ENCODE data around the gene PDE3A.

Gene PDE3A

DNA sequence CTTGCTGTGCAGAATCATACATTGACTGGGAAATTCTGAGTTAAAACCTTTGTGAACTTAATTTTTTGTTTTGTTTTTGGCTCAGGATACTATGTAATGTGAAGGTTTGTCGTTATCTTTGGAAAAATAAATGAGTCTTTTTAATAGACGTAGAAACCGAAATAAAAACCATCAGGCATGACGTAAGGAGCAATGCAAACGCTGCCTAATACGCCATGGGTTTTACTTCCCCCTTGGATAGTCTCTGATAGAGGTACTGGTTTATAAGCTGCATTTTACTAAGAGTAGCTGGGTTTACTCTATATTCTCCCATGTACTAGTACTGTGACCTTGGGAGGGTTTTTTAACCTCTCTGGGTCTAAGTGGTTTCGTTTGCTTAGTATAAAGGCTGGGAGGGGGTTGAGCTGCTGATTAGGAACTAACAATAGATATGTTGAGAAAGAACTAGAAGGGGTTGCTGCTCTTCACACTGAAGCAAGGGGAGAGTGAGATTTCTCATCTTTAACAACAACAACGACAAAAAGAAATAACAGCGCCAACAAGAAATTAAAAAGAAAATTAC lies 260.0 kb downstream of the PDE3A start:
- no peak for DNase-seq

GRCh38 chr12:20628999-20629398 lies 260.7 kb downstream of the PDE3A start:
- DNase-seq: no peak

GRCh38 chr12:20629414-20630156 lies 261.2 kb downstream of the PDE3A start:
- no peak for DNase-seq

- no peak for DNase-seq
Measured at GRCh38 chr12:20631711-20632110, 263.4 kb downstream of the PDE3A start.

- no peak for DNase-seq
Measured at GRCh38 chr12:20641106-20641505, 272.8 kb downstream of the PDE3A start.

DNA sequence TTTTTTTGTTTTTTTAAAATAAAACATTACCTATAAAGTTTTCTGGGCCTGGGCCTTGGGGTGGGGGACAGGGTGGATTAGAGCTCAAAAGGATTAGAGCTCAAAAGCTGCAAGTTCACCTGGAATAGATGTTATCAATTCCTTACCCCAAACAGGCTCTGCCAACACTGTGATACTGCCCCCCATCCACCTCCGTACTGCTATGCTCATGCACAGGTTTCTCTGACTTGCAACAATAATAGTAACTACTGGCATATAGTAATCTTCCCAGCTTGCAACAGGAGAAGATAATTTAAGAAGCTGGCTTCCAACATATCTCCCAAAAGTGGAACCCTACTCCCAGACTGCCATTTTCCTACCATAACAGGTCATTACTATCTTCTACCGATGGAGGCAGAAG lies 275.5 kb downstream of the PDE3A start:
- no peak for DNase-seq

- no peak for DNase-seq
Measured at GRCh38 chr12:20646239-20646827, 278.0 kb downstream of the PDE3A start.

- DNase-seq: no peak
Measured at GRCh38 chr12:20653871-20654270, 285.5 kb downstream of the PDE3A start.

DNA sequence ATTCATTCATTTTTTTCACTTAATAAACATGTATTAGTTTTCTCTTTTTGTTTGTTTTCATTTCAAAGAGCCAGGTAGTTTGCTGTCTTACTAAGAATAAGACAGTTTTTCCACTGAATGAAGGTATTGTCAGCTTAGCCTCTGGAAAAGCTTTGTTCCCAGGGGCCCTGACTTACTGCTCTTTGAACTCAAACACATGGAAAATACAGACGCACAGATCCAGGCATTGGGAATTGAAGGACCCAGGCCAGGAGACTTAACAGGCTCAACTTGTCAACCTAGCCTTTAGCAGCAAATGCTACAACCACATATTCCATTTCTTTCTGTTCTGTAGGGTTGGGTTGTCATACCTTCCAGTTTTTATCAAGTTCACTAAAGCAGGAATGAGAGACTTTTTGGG lies 288.3 kb downstream of the PDE3A start:
- no peak for DNase-seq

DNA sequence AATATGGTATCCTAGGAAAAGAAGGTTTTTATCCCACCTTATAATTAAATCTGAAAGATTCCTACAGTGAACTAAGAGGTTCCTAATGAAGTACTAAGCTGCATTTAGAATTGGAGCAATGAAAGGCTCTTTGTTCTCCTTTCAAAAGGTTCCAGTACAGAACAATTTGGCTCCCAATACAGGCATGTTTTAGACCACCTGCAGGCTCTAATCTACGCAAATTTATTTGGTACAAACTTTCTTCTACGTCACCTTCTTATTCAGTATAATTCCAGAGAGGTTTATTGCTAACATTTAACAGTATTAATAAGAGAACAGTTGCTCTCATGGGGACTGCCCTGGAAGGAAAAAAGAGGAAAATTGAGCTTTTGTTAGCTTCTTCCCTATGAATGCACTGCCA lies 289.2 kb downstream of the PDE3A start:
- no peak for DNase-seq

GRCh38 chr12:20681334-20681733 lies 313.0 kb downstream of the PDE3A start:
- no peak for DNase-seq

DNA sequence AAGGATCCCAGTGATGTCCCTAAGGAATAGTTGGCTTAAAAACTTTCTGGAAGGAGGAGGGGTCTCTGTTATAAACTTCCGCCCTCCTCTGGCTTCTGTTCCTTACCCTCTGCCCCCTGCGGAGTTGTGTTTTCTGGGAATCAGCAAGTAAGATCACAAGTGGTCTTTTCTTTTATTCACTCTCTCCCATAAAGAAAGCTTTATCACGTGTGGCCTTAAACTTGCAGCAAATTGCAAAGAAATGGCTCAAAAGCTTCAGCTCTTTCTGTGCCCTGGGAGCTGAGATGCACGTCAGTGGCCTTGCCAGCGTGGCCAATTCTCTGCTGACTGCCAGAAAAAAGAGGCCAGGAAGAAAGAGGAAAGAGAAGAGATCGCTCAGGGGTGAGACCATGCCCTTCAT lies 326.9 kb downstream of the PDE3A start, which contains the start of gene SLCO1C1:
Gene SLCO1C1, plus strand, starts transcription at position 101 of the 400 bp plus-strand sequence. CDS start 4,245 bp downstream, outside the sequence.
- DNase-seq: no peak

DNA sequence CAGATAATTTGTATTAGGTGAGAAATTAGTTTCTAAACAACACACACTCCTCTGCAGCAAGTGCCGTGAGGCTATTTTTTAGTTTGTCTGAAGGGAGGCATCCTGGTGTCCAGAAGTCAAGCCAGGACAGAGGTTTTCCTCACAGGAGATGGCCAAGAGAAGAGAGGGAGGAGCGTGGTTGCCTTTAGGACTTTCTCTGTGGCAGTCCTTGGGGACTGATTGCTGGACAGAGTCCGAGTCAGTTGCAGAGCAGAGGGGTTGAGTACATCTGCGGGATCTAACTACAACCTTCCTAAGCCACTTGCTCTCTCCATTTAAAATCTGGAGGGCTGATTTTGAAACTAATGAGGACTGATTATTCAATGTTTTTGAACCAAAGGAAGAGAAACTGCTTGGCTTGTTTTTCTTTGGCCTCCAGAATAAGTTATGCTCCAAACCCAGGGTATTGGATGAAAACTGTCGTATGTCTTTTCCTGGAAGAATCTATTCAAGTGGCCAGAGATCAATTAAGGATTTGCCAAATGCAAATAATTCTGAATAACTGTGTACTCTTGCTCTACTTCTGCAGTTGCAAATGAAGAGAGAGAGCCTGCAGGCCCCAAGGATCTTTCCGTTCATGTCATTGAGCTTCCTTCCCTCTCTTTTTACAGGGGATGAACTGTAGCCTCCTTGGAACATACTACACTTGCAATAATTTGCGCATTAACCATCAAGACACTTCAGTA lies 328.0 kb downstream of the PDE3A start:
- no peak for DNase-seq

DNA sequence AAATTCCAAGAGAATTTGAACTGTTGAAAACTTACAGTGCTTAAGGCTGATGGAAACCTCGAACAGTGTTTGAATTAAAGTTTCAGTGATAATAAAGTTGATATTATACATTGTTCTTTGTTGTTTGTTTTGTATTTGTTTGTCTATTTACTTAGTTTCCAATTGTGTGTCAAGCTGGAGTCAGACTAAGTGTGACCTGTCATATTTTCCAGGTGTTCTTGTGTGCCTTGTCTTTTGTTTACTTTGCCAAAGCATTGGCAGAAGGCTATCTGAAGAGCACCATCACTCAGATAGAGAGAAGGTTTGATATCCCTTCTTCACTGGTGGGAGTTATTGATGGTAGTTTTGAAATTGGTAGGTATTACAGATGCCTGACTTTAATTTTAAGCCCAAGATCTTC lies 332.8 kb downstream of the PDE3A start:
- DNase-seq: no peak

DNA sequence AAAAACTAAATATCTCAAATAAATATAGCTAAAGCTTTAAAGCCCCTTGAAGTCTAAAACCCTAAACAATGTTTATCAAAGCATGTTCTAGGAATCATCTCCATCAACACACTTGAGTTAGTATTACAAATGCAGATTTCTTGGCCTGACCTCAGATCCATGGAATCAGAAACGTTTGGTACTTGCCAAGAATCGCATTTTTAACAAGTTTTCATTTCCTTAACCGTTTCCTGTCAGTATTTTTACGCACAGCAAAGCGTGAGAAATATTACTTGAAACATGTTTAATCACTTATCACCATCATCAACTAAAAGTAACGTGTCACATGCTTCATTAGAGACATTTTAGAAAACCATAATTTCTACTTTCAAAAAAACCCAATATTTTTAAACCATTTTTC lies 336.5 kb downstream of the PDE3A start:
- DNase-seq: no peak

DNA sequence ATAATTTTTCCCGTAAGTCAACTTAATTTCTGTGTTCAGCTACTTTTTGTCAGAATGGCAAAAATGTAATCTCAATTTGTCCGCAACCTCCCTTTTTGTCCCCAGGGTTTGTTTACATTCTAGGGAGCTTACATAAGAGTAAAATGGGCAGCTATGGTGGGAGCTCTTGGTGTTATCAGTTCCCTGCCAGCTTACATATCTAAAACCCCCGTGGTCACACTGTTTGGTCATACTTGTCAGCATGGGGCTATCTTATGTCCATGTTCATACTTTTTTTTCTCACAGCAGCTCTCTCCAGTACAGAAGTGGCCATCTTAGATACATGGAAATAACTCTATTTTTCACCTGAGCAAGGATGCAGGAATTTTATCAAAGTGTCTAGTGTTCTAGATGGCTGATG lies 343.5 kb downstream of the PDE3A start:
- no peak for DNase-seq

DNA sequence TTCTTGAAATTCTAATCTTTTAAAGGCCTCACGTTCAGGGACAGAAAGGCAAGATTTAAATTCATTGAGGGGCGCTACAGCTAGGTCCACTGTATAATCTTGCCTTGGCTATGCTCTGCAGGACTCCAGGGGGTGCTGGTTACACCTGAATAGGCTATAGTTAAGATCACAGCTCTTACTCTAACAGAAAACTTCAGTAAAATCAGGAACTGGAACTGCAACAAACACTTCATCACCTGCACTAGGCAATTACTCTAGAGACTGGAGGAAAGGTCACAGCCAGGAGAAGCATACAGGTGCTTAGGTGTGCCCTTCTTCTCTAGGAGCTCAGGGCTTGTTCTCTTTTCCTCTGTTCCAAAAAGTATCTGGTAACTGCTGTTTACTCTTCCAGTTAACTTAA lies 347.7 kb downstream of the PDE3A start:
- DNase-seq: no peak

- DNase-seq: no peak
Measured at GRCh38 chr12:20716985-20717384, 348.6 kb downstream of the PDE3A start.

DNA sequence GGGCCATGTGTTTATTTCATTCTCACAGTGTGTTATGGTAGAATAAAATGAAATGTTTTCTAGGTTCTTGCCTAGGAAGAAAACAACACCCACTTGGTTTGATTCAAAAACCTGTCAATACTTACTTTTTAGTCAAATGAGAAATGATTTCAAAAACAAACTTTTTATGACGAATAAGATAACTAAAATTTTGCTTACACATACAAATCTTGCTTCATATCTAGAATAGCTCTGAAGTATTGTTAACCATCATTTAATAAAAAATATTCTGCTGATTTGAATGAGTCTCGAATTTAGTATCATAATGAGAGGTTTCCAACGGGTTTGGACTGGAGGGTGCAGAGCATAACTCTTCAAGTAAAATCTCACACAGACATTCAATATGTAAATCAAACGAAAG lies 350.0 kb downstream of the PDE3A start:
- no peak for DNase-seq

GRCh38 chr12:20722142-20722541 lies 353.8 kb downstream of the PDE3A start:
- DNase-seq: no peak

DNA sequence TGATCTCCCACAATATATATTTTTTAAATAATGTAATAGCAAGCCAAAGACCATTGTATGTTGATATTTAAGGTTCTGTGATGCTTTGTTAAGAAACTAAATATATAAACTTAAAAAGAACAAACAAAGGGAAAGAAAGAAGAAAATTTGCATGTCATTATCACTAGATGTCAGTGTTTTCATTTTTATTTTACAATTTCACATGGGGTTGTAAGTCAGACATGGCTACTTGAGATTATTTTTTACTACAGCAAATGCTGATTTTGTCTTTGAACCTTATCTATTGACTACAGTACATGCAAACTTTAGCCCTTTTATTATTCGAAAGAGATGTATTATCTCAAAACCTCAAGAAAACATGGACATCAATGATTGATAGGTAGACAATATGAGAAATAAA lies 362.9 kb downstream of the PDE3A start:
- DNase-seq: no peak

Data from bone marrow (tissue), 2 donors.